SIG-M5 treated with dmso at 0.1 percent for 504 hours (cell line): ENCODE results near the gene PCDHGA5.
"Not testable (repeated sequence)": the region's sequence is repeated elsewhere in the genome, so short reads cannot be mapped to it uniquely, and the experiment has no call there.

ENCODE experiments used
- DNase-seq: peaks from one replicate; lab custom pipeline; 2025; ENCODE audit not compliant: unreplicated experiment; lab: John Stamatoyannopoulos, UW

The PCDHGA5 gene

GRCh38 chr5:141384471-141385267 lies 20.7 kb downstream of the PCDHGA5 start:
- no peak for DNase-seq

- not testable (repeated sequence) for DNase-seq
These were observed 23.8 kb downstream of the PCDHGA5 start, which contains the start of gene PCDHGB4 for GRCh38 chr5:141387557-141388311. Gene PCDHGB4 (plus strand): TSS chr5:141387698. CDS start chr5:141387885, 187 bp downstream.

GRCh38 chr5:141388661-141389060 lies 24.7 kb downstream of the PCDHGA5 start:
- DNase-seq: no peak

GRCh38 chr5:141389153-141390042 lies 25.4 kb downstream of the PCDHGA5 start:
- no peak for DNase-seq

GRCh38 chr5:141392429-141393198 lies 28.7 kb downstream of the PCDHGA5 start, which contains the start of gene PCDHGA8:
Gene PCDHGA8 (plus strand): TSS chr5:141392633. CDS start chr5:141392814, 181 bp downstream.
- DNase-seq: no peak

GRCh38 chr5:141393267-141393666 lies 29.3 kb downstream of the PCDHGA5 start:
- DNase-seq: no peak

GRCh38 chr5:141394401-141395187 lies 30.6 kb downstream of the PCDHGA5 start:
- DNase-seq: not testable (repeated sequence)

- DNase-seq: not testable (repeated sequence)
These were observed 34.0 kb downstream of the PCDHGA5 start, which contains the start of gene PCDHGB5 for GRCh38 chr5:141397756-141398551. Gene PCDHGB5 (plus strand): TSS chr5:141397947. CDS start chr5:141398128, 181 bp downstream.

- no peak for DNase-seq
These were observed 34.6 kb downstream of the PCDHGA5 start for GRCh38 chr5:141398608-141399007.

GRCh38 chr5:141399555-141400258 lies 35.7 kb downstream of the PCDHGA5 start:
- DNase-seq: no peak

GRCh38 chr5:141402553-141403243 lies 38.7 kb downstream of the PCDHGA5 start, which contains the start of gene PCDHGA9:
Gene PCDHGA9 (plus strand): TSS chr5:141402778. CDS start chr5:141402953, 175 bp downstream.
- DNase-seq: no peak

GRCh38 chr5:141403387-141403786 lies 39.4 kb downstream of the PCDHGA5 start:
- no peak for DNase-seq

- DNase-seq: not testable (repeated sequence)
These were observed 44.0 kb downstream of the PCDHGA5 start, which contains the start of gene PCDHGB6 for GRCh38 chr5:141407790-141408505. Gene PCDHGB6 (plus strand): TSS chr5:141408021. CDS start chr5:141408203, 182 bp downstream.

- no peak for DNase-seq
These were observed 45.8 kb downstream of the PCDHGA5 start for GRCh38 chr5:141409598-141410306.

GRCh38 chr5:141411575-141411974 lies 47.6 kb downstream of the PCDHGA5 start:
- DNase-seq: no peak
